GM11168 (cell line): ENCODE results near the gene STRIP1.

Source experiments
- in situ Hi-C: fragments of 300-500 bp; cut with MboI; formaldehyde crosslinking; loops from one replicate; pipeline ENCODE4 v1.12.0; 2022; ENCODE audit warnings: low sequenced_read_pairs; ENCODE audit not compliant: unreplicated experiment

Gene STRIP1

DNA sequence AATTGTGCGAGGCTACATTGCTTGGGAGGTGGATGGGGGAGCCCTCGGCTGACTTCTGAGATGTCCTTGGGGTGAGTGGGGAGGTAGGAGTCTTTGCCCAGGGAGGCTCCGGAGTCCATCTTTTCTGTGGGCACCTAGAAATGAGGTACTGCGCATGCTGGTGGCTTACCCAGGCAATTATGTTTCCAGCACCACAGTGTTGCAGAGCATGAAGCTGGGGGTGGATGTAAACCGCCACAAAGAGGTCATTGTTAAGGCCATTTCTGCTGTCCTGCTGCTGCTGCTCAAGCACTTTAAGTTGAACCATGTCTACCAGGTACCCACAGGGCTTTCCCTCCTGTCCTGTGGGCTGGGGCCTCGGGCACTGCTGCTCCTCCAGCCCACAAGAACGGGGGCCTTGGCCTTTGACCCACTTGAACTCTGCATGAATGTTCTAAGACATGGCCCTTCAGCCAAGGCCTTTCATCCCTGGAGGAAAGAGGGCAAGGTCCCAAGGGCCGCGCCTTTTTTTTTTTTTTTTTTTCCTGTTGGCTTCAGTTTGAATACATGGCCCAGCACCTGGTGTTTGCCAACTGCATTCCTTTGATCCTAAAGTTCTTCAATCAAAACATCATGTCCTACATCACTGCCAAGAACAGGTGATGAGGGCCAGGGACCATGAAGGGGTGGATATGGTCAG, 14.6 kb downstream of the STRIP1 start:
- in situ Hi-C loops: no loop called here

DNA sequence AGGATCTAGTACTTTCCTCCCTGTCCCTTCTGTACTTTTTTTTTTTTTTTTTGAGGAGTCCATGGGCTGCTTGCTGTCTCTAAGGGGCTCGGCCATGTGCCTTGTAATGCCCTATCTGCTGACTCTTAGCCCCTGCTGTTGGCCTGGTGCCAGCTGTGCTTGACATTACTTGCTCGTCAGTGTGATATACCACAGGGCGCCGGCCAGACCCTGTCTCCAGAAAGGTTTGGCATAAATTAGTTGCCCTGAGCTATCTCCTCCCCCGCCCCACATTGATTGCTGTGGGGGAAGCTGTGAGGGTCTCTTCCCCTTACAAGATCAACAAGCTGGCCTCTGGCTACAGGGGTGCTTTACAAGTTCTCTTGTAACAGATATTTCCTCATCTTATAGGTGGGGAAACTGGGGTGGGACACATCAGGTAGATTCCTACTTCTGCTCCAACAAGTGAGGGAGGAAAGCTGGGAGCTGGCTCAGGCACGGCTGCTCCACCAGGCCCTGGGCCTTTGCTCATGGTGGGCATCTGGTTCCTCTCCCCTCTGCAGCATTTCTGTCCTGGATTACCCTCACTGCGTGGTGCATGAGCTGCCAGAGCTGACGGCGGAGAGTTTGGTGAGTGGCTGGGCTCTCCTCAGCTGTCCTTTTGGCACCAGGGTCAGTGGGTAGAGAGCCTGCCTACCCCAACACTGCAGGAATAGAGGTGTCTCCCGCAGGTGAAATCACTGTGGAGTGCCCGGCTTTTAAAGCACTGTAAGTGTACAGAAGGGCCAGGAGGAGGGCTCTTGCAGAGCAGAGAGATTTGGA, 15.6 kb downstream of the STRIP1 start:
- in situ Hi-C loops: no loop called here

DNA sequence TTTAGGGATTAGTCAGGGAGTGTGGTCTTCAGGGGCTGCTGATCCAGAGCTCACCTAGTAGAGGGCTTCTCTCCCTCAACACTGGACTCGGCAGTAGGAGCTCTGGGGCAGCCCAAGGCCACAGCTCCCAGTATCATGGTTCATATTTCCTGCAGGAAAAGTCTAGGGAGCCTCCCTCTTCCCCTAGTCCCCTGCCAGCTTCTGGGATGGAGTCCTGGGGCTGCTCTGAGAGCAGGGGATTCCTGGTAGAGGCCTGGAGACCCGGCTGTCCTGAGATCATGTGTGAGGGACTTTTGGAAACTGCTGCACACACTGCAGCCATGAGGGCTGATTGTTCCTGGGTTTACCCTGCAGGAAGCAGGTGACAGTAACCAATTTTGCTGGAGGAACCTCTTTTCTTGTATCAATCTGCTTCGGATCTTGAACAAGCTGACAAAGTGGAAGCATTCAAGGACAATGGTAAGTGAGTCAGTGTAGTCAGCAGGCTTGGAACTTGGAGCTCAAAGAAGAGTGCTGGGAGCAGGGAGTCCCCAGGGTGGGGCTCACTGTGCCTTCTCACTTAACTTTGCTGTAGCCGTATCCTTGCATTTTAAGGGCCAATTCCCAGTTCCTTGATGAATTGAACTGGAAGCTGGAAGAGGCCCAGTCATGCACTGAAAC, 16.3 kb downstream of the STRIP1 start:
- in situ Hi-C loops: no loop called here

DNA sequence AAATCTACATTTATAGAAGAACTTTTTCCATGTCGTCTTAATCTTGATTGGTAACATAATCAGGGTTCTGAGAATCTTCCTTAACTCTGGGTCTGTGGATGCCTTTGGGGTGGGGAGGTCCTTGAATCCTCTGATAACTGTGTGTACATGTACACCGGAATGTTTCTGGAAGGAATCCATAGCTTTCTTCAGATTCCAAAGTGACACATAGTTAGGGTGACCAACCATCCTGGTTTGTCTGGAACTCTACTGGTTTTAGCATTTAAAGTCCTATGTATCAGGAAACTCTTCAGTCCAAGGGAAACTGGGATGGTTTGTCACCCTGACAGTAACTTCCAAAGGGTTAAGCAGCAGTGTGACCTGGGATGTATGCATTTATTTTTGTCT, 16.8 kb downstream of the STRIP1 start:
- in situ Hi-C loops: no loop called here

DNA sequence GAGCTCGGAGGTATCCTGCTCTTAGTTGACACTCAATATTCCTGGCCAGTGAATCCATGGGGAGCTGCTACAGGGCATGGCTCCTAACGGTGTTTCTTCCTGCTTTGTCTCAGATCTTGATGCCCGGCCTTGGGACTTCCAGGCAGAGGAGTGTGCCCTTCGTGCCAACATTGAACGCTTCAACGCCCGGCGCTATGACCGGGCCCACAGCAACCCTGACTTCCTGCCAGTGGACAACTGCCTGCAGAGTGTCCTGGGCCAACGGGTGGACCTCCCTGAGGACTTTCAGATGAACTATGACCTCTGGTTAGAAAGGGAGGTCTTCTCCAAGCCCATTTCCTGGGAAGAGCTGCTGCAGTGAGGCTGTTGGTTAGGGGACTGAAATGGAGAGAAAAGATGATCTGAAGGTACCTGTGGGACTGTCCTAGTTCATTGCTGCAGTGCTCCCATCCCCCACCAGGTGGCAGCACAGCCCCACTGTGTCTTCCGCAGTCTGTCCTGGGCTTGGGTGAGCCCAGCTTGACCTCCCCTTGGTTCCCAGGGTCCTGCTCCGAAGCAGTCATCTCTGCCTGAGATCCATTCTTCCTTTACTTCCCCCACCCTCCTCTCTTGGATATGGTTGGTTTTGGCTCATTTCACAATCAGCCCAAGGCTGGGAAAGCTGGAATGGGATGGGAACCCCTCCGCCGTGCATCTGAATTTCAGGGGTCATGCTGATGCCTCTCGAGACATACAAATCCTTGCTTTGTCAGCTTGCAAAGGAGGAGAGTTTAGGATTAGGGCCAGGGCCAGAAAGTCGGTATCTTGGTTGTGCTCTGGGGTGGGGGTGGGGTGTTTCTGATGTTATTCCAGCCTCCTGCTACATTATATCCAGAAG, 19.4 kb downstream of the STRIP1 start:
- in situ Hi-C loops: no loop called here

DNA sequence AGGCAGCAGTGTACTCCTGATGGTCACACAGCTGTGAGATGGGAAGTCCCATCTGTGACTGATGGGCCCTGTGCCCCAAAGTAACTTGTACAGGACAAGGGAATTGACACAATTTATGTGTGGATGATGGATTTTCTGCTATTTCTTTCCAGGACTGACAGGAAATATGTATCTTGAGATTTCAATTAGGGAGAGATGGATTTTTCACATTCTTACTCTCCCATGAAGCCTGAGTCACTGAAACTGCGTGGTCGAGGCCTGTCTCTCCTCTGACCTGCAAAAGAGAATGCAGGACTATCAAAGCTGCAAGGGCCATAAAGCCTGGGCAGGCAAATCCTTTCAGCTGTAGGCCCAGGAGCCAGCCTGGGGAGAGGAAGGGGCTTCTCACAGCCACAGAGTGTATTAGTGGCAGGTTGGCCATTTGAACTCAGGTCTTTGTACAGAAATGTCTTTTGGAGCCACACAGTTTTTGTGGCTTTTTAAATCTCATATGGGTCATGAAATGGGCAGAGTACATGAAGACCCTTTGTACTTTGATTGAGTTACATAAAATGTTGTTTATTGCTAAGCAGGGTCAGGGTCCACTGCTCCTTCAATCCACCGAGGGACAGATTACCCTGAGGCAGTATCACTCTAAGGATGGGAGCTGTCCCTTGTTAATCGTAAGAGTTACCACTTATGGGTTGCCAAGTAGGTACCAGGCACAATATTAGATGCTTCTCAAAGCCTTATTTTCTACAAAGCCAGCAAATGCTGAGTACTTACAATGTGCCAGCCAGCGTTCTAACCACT, 21.3 kb downstream of the STRIP1 start:
- in situ Hi-C loops: no loop called here

DNA sequence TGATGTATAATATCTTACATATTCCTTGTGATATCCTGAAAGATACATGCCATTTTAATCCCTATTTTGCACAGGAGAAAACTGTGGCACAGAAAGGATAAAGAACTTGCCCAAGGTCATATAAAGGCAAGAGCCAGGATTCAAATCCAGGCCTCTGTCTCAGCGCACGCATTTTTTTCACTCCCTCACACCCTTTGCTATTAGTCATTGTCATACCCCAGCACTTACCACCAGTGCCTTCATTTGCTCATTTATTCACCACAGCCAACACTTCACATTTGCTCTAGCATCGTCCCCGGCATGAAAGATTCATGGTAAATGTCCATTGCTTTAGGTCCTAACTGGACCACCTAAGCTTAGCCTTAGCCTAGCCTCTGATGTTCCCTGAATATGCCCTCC, 21.9 kb downstream of the STRIP1 start:
- in situ Hi-C loops: no loop called here

DNA sequence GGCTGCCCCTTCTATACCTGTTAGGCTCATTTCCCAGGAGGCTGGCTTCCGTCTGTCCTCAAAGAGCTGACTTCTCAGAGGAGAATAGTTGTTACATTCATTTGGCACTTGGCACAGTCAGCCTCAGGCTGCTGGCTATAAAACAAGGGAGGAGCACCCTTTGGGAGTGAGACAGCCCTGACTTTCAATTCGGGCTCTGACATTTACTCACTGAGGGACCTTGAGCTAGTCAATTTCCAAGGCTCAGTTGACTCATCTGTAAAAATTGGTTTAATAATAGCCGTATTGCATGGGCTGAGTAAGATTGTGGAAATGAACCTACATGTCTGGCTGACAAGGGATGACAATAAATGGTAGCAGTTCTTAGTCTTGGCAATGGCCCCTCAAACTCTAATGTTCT, 22.4 kb downstream of the STRIP1 start:
- in situ Hi-C loops: no loop called here

DNA sequence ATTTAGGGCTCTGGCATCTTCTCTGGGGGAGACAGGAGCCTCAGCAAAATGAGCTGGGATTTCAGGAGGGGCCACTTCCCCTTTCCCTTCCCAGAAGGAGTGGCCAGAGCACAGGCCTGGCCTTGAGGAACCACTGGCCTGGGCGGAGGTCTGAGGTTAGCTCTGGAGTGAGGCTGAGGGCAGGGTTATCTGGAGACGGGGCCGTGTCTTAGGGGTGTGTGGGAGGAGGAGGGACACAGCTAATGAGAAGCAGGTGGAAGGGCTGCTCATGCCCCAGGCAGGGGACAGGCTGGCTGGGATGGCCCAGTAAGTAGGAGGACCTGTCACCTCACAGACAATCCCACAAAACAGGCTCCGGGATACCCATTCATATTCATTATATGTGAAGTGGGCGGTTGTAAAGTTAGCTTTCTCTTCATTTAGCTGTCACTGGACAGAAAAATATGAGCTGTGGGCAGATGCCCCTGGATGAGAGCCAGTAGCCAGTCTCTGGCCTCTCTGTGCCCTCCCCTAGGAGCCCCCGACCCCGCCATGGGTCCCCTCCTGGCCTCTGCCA, 23.6 kb downstream of the STRIP1 start:
- in situ Hi-C loops: no loop called here

DNA sequence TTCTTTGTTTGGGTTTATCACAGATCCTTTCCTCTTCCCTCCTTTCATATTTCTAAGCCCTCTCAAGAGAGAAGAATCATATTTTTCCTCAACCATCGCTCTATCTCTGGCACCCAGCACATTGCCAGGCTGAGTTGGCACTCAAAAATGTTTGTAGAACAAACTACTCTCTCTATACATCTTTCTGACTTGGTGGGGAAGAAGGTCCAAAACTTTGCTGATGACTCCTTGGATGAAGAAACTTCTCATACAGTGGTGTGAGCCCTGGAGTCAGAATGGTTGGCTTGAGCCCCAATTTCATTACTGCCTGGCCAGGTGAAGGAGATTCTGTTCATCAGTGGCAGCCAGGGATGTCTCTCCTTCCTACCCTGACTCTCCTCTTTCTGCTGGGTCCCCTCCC, 24.2 kb downstream of the STRIP1 start:
- in situ Hi-C loops: no loop called here

DNA sequence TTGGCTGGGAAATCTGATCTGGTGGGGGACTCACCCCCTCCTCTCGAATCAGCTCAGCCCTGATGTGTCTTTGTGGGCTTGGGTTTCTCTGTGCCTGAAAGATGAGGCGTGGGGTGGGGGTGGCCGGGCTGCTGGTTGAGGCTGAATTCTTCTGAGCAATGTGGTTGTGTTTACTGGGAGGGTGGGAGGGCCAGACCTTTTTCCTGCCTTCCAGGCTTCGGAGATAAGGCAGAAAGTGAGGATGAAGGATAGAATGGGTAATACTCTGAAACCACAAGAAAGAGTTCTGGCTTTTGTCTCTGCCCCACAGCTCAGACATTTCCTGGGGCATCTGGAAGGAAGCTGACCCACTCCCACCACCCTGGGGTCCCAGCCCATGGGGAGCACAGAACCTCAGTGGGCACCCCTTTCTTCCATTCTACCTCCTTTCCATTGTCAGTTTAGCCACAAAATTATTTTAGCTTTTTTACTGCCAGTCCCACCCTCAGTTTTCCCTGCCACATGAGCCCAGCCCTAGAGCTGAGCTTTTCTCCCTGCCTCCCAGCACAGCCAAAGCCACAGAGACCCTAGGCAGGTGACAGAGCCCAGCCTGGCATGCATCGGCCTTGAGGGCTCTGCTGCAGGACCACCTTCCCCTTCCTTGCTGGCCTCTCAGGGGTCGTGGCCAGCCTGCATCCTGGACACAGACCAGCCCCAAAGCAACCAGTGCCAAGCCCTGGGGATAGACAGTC, 24.9 kb downstream of the STRIP1 start:
- in situ Hi-C loops: no loop called here

DNA sequence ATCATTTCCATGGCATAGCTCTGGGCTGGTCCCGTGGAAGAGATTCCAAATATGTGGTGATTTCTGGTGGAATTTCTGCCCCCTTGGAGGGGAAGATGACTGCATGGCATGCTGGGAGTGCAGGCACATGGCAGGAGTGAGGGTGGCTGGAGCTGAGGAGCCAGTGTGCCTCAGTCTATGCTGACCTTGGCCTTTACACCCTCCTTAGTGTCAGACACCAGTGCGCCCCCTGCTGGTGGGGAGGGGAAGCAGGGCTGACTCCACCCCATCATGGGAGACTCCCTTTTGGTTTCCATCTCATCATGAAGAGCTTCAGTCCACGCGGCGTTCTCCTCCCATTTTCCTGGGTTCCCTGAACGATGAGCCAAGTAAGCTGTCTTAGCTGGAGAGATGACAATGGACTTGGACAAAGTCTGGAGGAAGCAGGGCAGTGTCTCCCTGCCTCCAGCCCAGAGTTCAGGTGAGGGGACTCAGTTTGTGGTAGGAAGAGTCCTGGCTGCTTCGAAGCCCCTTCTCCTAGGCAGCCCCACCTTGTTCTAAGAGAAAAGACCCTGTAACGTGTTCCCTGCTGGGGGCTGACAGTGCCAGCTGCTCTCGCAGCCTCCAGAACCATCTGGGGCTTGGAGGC, 25.7 kb downstream of the STRIP1 start:
- in situ Hi-C loops: no loop called here

DNA sequence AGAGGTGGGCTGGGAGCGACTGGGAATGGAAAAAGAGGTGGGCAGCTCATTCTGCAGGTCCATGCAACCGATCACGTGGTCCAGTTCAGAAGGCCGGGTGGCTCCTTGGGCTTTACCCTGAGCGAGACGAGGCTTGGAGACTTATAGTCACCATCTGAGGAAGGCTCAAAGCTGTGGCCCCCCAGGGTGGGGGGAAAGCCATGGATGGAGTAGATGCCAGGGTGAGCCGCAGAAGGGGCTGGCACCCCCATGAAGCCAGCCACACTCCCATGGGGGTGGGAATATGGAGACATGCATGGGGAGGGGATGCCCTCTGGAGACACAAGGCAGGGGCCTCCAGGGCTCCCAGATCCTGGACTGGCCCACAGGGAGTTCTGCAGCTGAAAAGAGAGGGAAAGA, 26.2 kb downstream of the STRIP1 start:
- in situ Hi-C loops: no loop called here

DNA sequence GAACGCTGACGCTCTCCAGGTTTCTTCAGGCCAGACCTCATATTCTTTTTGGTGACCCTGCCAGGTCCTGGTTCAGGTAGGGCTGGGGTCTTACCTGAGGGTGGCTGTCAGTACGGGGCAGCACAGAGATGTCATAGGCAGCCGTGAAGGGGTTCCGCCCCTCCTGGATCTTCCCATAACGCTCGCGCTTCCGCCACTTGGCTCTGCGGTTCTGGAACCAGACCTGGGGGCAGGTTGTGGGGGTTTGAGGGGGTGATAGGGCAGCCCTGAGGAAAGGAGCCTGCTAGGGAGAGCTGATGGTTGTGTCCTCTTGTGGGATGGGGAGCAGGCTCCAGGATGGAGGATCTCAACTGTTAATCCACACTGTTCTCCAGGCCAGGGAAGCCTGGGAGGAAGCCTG, 26.9 kb downstream of the STRIP1 start:
- in situ Hi-C loops: no loop called here

DNA sequence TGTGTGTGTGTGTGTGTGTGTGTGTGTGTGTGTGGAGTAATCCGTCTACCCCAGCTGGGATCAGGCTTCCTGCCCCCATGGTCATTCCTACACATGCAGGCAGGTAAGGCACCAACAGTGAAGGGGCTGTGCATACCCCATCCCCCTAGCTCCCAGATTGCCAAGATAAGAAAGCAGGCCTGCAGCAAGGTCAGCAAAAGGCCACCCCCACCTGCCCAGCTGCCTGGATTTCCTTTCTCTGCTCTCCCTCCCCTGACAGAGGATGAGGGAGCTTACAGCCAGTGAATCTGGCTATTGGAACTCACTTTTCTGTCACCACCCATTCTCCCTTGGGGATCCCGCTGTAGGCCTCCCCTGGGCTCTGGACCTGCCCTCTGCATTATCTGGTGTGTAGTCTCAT, 28.2 kb downstream of the STRIP1 start:
- in situ Hi-C loops: no loop called here

DNA sequence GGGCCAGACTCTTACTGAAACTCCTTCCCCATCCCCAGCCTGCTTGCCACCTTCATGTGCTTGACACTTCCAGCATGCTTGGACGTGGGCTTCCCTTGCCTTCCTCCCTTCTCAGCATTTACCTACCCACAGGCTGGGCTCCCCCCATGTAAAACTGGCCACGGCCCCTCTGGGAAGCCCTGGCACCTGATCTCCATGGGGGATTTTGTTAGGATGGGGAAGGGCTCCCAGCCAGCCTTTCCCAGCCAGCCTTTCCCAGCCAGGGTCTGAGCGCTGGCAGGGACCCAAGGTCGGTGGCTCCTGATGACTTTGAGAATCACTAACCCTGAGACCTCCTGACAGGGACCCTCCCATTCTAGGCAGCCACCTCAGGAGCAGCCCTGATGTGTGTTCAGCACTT, 29.4 kb downstream of the STRIP1 start:
- in situ Hi-C loops: no loop called here

DNA sequence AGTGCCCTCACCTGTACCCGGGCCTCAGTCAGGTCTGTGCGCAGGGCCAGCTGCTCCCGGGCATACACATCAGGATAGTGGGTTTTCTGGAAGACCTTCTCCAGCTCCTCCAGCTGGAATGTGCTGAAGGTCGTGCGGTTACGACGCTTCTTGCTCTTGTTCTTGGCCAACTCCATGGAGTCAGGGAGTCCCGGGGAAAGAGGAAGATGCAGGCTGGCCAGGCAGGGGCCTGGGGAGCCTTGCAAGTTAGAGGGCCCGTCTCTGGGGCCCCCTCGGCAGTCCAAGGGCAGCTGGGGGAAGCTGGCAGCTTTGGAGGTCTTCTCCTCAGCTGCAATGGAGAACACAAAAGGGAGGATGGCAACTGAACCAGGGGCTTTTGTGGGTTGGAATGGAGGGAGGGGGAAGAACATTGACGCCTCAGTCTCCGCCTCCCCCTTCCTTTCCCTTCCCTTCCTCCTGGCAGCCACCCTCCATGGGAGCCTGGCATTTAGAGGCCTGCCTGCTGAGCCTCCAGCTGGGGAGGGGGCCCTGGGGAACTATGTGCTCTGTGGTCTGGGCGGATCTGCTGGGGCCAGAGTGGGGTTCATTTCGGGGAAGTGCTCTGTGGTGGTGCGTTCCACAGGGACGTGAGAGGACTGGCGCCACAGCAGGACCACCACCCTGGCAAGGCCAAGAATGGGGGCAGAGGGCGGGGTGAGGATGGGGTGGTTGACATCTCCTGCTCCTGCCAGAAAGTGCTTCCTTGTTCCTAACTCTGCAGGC, 30.3 kb downstream of the STRIP1 start:
- in situ Hi-C loops: no loop called here

DNA sequence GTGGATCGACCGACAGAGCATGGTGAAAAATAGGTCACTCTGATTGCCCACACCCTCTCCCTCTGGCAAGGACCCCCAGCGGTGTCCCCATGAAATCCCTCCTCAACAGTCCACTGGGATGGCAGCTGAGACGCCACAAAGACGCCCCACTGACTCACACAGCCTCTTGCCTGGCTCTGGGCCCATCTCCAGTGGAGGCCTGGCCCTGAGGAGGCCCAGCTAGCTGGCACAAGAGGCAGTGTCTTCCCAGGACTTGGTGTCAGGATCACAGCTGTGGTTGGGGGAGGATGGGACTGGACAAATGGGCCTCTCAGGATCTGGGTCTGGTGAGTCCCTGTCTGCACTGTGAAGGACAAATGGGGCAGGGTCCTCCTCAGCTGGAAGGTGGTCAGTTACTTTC, 31.4 kb downstream of the STRIP1 start:
- in situ Hi-C loops: no loop called here
